Germinal center (tissue), 1 donor: Measurements from ENCODE around the gene PLIN3.
"Not testable (repeated sequence)": the region's sequence is repeated elsewhere in the genome, so short reads cannot be mapped to it uniquely, and the experiment has no call there.

ENCODE experiments used
- DNase-seq: peaks from one replicate; pipeline ENCODE4 v3.0.0; 2012; ENCODE audit warnings: mixed read lengths, low spot score

Gene PLIN3

GRCh38 chr19:4811328-4812131 lies 55.9 kb downstream of the PLIN3 start:
- DNase-seq, result peak; percentile 83

- DNase-seq, result peak; percentile 28
Measured at GRCh38 chr19:4807188-4807587, 60.3 kb downstream of the PLIN3 start.

DNA sequence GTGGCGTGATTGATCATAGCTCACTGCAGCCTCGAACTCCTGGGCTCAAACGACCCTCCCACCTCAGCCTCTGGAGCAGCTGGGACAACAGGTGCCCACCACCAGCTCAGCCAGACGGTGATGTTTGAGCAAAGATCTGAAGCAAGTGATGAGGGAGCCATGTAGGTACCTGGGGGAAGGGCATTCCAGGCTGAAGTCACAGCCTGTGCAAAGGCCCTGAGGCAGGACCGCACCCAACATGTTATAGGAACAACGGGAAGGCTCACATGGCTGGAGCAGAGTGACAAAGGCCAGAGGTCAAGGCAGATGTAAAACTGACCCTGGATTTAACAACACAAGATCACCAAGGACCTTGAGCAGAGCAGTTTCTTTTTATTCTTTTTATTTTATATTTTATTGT lies 61.1 kb downstream of the PLIN3 start:
- DNase-seq, result no peak

DNA sequence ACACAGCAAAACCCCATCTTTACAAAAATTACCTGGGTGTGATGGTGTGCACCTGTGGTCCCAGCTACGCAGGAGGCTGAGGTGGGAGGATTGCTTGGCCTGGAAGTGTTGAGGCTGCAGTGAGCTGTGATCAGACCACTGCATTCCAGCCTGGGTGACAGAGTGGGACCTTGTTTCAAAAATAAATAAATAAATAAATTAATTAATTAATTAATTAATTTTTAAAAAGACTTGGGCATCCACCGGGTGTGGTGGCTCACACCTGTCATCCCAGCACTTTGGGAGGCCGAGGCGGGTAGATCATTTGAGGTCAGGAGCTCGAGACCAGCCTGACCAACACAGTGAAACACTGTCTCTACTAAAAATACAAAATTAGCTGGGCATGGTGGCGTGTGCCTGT lies 62.3 kb downstream of the PLIN3 start:
- not testable (repeated sequence) for DNase-seq

GRCh38 chr19:4803736-4804695 lies 63.5 kb downstream of the PLIN3 start:
- peak; percentile 81 for DNase-seq

DNA sequence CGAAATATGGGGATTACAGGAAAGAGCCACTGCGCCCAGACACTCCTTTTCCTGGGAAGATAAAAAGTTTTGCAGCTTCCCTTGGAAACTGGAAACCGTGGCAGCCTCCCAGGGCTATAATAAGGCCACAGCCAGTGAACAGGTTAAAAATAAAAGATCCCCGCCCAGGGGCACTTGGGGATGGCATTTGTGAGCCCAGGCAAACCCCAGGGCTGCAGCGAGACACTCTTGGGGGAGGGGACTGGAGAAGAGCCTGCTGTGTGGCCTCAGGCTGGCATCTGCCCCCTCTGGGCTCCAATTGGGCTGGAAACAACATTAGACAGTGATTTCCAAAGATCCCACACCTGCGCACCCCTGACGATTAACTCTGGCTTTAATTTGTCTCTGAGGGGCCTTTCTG lies 64.8 kb downstream of the PLIN3 start:
- DNase-seq, result no peak

DNA sequence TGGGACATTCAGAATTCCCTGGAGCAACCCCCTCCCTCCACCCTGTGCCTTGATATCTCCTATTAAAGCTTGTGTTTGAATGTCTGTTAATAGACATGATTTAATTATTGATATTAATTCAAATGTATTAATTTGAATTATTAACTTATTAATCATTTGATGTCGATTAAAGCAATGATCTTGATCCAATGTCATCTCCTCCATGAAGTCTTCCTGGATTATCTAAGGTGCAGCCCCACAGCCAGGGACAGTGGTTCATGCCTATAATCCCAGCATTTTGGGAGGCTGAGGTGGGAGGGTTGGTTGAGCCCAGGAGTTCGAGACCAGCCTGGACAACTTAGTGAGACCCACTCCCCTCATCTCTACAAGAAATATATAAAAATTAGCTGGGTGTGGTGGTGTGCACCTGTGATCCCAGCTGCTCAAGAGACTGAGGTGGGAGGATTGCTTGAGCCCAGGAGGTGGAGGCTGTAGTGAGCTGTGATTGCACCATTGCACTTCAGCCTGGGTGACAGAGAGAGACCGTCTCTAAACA lies 66.3 kb downstream of the PLIN3 start:
- DNase-seq, result no peak

GRCh38 chr19:4800591-4801081 lies 66.8 kb downstream of the PLIN3 start:
- DNase-seq, result no peak

DNA sequence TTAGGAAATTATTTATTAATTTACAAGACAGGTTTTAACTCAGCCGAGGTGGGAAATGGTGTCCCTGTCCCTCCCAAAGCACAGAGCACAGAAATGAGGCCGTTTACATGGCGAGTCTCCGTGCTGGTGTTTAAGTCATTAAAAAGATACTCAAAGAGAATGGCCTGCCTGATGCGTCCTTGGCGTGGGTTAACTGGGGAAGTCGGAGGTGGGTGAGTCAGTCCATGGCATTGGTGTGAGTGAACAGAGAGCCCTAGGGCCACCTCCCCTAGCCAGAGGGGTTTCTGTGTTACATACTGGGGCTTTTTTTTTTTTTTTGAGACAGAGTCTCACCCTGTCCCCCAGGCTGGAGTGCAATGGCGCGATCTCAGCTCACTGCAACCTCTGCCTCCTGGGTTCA lies 72.1 kb downstream of the PLIN3 start:
- DNase-seq, result no peak

GRCh38 chr19:4794971-4795370 lies 72.5 kb downstream of the PLIN3 start:
- no peak for DNase-seq

DNA sequence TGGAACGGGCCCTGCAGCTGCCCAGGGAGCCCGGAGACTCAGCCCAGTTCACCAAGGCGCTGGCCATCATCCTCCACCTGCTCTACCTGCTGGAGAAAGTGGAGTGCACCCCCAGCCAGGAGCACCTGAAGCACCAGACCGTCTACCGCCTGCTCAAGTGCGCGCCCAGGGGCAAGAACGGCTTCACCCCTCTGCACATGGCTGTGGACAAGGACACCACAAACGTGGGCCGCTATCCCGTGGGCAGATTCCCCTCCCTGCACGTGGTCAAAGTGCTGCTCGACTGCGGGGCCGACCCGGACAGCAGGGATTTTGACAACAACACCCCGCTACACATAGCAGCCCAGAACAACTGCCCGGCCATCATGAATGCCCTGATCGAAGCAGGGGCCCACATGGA lies 74.2 kb downstream of the PLIN3 start:
- DNase-seq, result not testable (repeated sequence)

DNA sequence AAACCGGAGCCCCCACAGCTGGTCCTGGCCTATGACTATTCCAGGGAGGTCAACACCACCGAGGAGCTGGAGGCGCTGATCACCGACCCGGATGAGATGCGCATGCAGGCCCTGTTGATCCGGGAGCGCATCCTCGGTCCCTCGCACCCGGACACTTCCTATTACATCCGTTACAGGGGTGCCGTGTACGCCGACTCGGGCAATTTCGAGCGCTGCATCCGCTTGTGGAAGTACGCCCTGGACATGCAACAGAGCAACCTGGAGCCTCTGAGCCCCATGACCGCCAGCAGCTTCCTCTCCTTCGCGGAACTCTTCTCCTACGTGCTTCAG lies 74.6 kb downstream of the PLIN3 start:
- not testable (repeated sequence) for DNase-seq

GRCh38 chr19:4792019-4792865 lies 75.2 kb downstream of the PLIN3 start:
- not testable (repeated sequence) for DNase-seq

DNA sequence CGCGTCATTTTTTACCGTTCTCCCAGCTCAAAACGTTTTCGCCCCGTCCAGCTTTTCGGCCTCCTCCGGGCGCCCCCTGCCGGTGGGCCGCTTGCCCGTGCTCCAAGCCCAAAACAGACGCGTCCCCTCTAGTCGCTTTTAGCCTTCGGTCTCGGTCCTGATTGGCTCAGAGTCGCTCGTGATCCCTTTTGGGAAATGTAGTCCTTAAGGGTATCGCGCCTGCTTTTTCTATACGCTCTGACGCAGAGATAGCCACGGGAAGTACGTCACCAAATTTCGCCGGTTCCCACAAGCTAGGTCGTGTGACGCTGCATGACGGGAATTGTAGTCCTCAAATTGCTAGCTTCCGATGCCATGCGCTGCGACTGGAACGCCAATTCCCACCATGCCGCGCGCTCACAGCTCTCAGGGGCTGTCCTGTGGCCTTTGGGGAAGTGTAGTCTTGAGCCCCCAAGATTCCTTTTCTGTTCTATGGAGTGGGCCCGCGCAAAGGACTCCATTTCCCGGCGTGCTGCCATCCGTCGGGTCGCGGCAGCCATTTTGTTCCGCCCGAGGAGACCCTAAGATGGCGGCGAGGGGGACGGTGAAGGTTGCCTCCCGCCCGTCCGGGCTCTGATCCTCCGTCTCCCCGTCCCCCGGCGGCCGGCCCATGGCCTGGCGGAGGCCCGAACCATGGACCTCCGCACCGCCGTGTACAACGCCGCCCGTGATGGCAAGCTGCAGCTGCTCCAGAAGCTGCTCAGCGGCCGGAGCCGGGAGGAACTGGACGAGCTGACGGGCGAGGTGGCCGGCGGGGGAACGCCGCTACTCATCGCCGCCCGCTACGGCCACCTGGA lies 76.1 kb downstream of the PLIN3 start, which contains the start of gene FEM1A:
FEM1A (plus strand) TSS at position 552 of the 836 bp plus-strand sequence; CDS start at position 673, 121 bp downstream.
- peak; percentile 96 for DNase-seq
